ENCODE results near the gene SUPT3H.
"Not testable (repeated sequence)": the region's sequence is repeated elsewhere in the genome, so short reads cannot be mapped to it uniquely, and the experiment has no call there.

The SUPT3H gene

GRCh38 chr6:45072016-45072415 is 305.7 kb downstream of the SUPT3H start:
- H3K4me3 ChIP-seq (replicated peaks; ENCODE audit: low read depth, low read length): no peak overlapping the region
- TF ChIP-seq, protein P1, sequence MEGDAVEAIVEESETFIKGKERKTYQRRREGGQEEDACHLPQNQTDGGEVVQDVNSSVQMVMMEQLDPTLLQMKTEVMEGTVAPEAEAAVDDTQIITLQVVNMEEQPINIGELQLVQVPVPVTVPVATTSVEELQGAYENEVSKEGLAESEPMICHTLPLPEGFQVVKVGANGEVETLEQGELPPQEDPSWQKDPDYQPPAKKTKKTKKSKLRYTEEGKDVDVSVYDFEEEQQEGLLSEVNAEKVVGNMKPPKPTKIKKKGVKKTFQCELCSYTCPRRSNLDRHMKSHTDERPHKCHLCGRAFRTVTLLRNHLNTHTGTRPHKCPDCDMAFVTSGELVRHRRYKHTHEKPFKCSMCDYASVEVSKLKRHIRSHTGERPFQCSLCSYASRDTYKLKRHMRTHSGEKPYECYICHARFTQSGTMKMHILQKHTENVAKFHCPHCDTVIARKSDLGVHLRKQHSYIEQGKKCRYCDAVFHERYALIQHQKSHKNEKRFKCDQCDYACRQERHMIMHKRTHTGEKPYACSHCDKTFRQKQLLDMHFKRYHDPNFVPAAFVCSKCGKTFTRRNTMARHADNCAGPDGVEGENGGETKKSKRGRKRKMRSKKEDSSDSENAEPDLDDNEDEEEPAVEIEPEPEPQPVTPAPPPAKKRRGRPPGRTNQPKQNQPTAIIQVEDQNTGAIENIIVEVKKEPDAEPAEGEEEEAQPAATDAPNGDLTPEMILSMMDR (IDR thresholded peaks at IDR 0.05; ENCODE audit: low read depth, low read length, missing control alignments): no peak
- no peak for DNase-seq (ENCODE audit: extremely low read depth, low read depth)

- no peak overlapping the region for H3K4me3 ChIP-seq (replicated peaks; ENCODE audit: low read depth, low read length)
- TF ChIP-seq, protein P1 (IDR thresholded peaks at IDR 0.05; ENCODE audit: low read depth, low read length, missing control alignments): no peak
- no peak for DNase-seq (ENCODE audit: extremely low read depth, low read depth)
Measured at GRCh38 chr6:45069091-45069490, 308.6 kb downstream of the SUPT3H start.

DNA sequence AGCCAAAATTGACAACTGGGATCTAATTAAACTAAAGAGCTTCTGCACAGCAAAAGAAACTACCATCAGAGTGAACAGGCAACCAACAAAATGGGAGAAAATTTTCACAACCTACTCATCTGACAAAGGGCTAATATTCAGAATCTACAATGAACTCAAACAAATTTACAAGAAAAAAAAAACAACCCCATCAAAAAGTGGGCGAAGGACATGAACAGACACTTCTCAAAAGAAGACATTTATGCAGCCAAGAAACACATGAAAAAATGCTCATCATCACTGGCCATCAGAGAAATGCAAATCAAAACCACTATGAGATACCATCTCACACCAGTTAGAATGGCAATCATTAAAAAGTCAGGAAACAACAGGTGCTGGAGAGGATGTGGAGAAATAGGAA is 310.3 kb downstream of the SUPT3H start:
- not testable (repeated sequence) for DNase-seq (ENCODE audit: extremely low read depth, low read depth); H3K4me3 ChIP-seq (replicated peaks; ENCODE audit: low read depth, low read length)

GRCh38 chr6:45062659-45063058 is 315.1 kb downstream of the SUPT3H start:
- DNase-seq (ENCODE audit: extremely low read depth, low read depth); H3K4me3 ChIP-seq (replicated peaks; ENCODE audit: low read depth, low read length): not testable (repeated sequence)

GRCh38 chr6:45057711-45058110 is 320.0 kb downstream of the SUPT3H start:
- TF ChIP-seq, protein P1 (IDR thresholded peaks at IDR 0.05; ENCODE audit: low read depth, low read length, missing control alignments): no peak
- H3K4me3 ChIP-seq (replicated peaks; ENCODE audit: low read depth, low read length): no peak overlapping the region
- no peak for DNase-seq (ENCODE audit: extremely low read depth, low read depth)

- H3K4me3 ChIP-seq (replicated peaks; ENCODE audit: low read depth, low read length): no peak overlapping the region
- TF ChIP-seq, protein P1 (IDR thresholded peaks at IDR 0.05; ENCODE audit: low read depth, low read length, missing control alignments): no peak
- no peak for DNase-seq (ENCODE audit: extremely low read depth, low read depth)
Measured at GRCh38 chr6:45054610-45055009, 323.1 kb downstream of the SUPT3H start.

DNA sequence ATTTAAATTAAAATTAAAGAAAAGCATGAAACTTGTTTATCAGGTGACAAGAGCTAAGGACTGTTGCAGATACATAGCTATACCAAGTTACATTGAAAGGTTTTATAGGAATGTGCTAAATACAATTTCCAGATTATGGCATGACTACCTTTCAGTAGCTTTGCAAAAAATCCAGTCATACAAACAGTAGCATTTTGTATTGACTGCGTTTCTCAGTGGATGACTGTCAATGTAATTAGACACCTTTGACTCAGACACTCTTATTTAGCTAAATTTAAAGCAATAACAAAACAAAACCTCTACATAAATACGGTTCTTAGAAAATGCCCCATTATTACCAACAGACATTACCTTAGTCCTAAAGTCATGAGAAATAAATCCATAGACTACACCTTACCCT is 325.4 kb downstream of the SUPT3H start:
- no peak for DNase-seq (ENCODE audit: extremely low read depth, low read depth)
- no peak overlapping the region for H3K4me3 ChIP-seq (replicated peaks; ENCODE audit: low read depth, low read length)
- TF ChIP-seq, protein P1 (IDR thresholded peaks at IDR 0.05; ENCODE audit: low read depth, low read length, missing control alignments): no peak

DNA sequence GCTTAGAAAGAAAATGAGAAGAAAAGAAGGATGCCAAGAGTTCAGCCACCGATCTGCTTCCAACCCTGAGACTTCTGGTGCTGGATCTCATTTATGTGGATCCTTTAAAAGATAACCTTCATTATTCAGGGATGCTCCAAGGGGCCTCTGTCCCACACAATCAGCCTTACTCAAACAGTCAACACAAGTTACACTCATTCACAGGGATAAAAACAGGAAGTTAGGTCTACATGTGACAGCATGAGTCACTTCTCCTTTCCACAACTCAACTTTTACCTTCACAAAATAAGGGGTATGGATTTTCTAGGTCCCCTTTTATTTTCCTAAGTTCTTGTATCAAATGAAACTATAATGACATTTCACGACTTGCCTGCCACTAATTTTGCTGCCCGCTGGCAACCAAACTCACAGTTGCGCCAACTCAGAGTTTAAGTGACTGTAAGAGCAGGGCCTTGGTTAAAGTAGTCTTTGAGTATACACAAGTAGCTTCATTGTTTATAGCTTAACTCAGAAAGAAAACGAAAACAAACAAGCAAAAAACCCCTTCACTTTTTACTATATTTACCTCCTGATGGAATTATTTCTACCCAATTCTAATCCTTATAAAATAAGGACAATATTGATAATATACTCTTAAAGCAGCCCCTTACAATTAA is 328.4 kb downstream of the SUPT3H start:
- DNase-seq (ENCODE audit: extremely low read depth, low read depth): peak; percentile 4

More for the DNA sequence above, 328.4 kb downstream of the SUPT3H start:
- TF ChIP-seq, protein P1 (IDR thresholded peaks at IDR 0.05; ENCODE audit: low read depth, low read length, missing control alignments): no peak
- H3K4me3 ChIP-seq (replicated peaks; ENCODE audit: low read depth, low read length): no peak overlapping the region
